PFSK-1 (cell line): Measurements from ENCODE around the gene CARM1.

Source experiments
- FOXP2 ChIP-seq: optimal IDR thresholded peaks from 2 replicates; pipeline ENCODE3; 2011; ENCODE audit warnings: borderline replicate concordance, control low read depth, inconsistent platforms; ENCODE audit not compliant: insufficient read depth; ENCODE audit errors: extremely low read length, extremely low read depth
- POLR2AphosphoS5 ChIP-seq: IDR thresholded peaks from 2 replicates; pipeline ENCODE4 v1.6.1; 2012; ENCODE audit warnings: low read depth, mild to moderate bottlenecking, control low read depth, low read length, moderate library complexity
- REST ChIP-seq, 2 experiments: IDR thresholded peaks; 2 replicates each; pipeline versions ENCODE4 v1.6.1 to v1.8.0; 2011 to 2012; ENCODE audit warnings: low read depth in 2 of 2, low read length in 2 of 2, control low read depth in 1 of 2, inconsistent platforms in 1 of 2, mild to moderate bottlenecking in 1 of 2, moderate library complexity in 1 of 2; ENCODE audit not compliant: insufficient read depth in 1 of 2
- SIN3A ChIP-seq: IDR thresholded peaks from 2 replicates; pipeline ENCODE4 v1.6.1; 2012; ENCODE audit warnings: mild to moderate bottlenecking, low read length, moderate library complexity, borderline replicate concordance; ENCODE audit not compliant: insufficient read depth
- TAF1 ChIP-seq: IDR thresholded peaks from 2 replicates; pipeline ENCODE4 v1.6.1; 2012; ENCODE audit warnings: low read length, control low read depth, borderline replicate concordance; ENCODE audit not compliant: insufficient read depth

GRCh38 chr19:10895920-10896319 is 24.6 kb downstream of the CARM1 start:
- TF ChIP-seq REST (IDR thresholded peaks at IDR 0.05; ENCODE audit: insufficient read depth in 1 of 2, low read depth in 2 of 2, low read length in 2 of 2) (no peak), POLR2AphosphoS5 (no peak), SIN3A (no peak), TAF1 (no peak), FOXP2 (no peak)
